ENCODE results near the gene CEP70.

GRCh38 chr3:138609898-138610266 is 15.8 kb upstream of the CEP70 start:
- TF ChIP-seq POLR2A (IDR thresholded peaks at IDR 0.05) (no peak), EP300 (IDR thresholded peaks at IDR 0.05) (no peak)
- TF ChIP-seq, protein P1, sequence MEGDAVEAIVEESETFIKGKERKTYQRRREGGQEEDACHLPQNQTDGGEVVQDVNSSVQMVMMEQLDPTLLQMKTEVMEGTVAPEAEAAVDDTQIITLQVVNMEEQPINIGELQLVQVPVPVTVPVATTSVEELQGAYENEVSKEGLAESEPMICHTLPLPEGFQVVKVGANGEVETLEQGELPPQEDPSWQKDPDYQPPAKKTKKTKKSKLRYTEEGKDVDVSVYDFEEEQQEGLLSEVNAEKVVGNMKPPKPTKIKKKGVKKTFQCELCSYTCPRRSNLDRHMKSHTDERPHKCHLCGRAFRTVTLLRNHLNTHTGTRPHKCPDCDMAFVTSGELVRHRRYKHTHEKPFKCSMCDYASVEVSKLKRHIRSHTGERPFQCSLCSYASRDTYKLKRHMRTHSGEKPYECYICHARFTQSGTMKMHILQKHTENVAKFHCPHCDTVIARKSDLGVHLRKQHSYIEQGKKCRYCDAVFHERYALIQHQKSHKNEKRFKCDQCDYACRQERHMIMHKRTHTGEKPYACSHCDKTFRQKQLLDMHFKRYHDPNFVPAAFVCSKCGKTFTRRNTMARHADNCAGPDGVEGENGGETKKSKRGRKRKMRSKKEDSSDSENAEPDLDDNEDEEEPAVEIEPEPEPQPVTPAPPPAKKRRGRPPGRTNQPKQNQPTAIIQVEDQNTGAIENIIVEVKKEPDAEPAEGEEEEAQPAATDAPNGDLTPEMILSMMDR (IDR thresholded peaks at IDR 0.05): no peak

Measured in gastroesophageal sphincter (tissue), 3 donors.